CD4-positive, CD25-positive, alpha-beta regulatory T cell (primary cell): ENCODE data around the gene LOXL3. TPM values are rescaled to one million over a fixed set of nuclear protein-coding genes. Genes with fewer than 3 reads are reported as not detected.

Source experiments
- ATAC-seq, 2 donors: fragments of 150-1000 bp; cut with Tn5 transposase; one replicate each; pipeline ENCODE4 v1.10.0; 2021; ENCODE audit warnings: low read depth in 2 of 2, moderate number of reproducible peaks in 2 of 2, moderate library complexity in 1 of 2
- DNase-seq, 3 donors: peaks; one replicate each; pipeline versions ENCODE4 v3.0.0 to v3.0.0-alpha.2; 2012 to 2022; ENCODE audit warnings: mixed read lengths in 1 of 3
- H3K27ac ChIP-seq: one replicate; pipeline ENCODE4 v1.7.0; 2013; ENCODE audit warnings: mild to moderate bottlenecking, low read length; ENCODE audit not compliant: insufficient read depth, poor library complexity, severe bottlenecking
- H3K27me3 ChIP-seq: one replicate; pipeline ENCODE4 v1.7.0; 2013; ENCODE audit warnings: low read length; ENCODE audit not compliant: control insufficient read depth, insufficient read depth
- H3K36me3 ChIP-seq: one replicate; pipeline ENCODE4 v1.7.0; 2013; ENCODE audit warnings: mild to moderate bottlenecking, low read length, moderate library complexity; ENCODE audit not compliant: control insufficient read depth, insufficient read depth
- H3K4me1 ChIP-seq: 2 replicates; pipeline ENCODE4 v1.7.0; 2013; ENCODE audit warnings: mild to moderate bottlenecking, low read length; ENCODE audit not compliant: insufficient read depth, control insufficient read depth, poor library complexity, severe bottlenecking
- H3K4me3 ChIP-seq: one replicate; pipeline ENCODE4 v1.7.0; 2013; ENCODE audit warnings: low read depth, mild to moderate bottlenecking, low read length, moderate library complexity
- H3K9me3 ChIP-seq, 2 experiments: 1 replicate in 1 of 2; 2 replicates in 1 of 2; pipeline ENCODE4 v1.7.0; 2013; ENCODE audit warnings: low read length in 2 of 2, mild to moderate bottlenecking in 1 of 2, moderate library complexity in 1 of 2; ENCODE audit not compliant: control insufficient read depth in 2 of 2
- H3K27ac Mint-ChIP-seq, 3 donors: one replicate each; pipeline ENCODE4 v1.8.0; 2020 to 2022; ENCODE audit warnings: mild to moderate bottlenecking in 3 of 3, mixed read lengths in 3 of 3, moderate library complexity in 2 of 3
- H3K27me3 Mint-ChIP-seq: one replicate; pipeline ENCODE4 v1.8.0; 2022; ENCODE audit warnings: mild to moderate bottlenecking, mixed read lengths
- H3K36me3 Mint-ChIP-seq: one replicate; pipeline ENCODE4 v1.8.0; 2020; ENCODE audit warnings: mixed read lengths
- H3K4me1 Mint-ChIP-seq, 4 donors: one replicate each; pipeline ENCODE4 v1.8.0; 2020 to 2022; ENCODE audit warnings: mixed read lengths in 4 of 4, mild to moderate bottlenecking in 1 of 4
- H3K4me3 Mint-ChIP-seq, 4 donors: one replicate each; pipeline ENCODE4 v1.8.0; 2020 to 2022; ENCODE audit warnings: mild to moderate bottlenecking in 4 of 4, mixed read lengths in 4 of 4, moderate library complexity in 3 of 4
- H3K9me3 Mint-ChIP-seq, 7 donors: one replicate each; pipeline ENCODE4 v1.8.0; 2020 to 2022; ENCODE audit warnings: mixed read lengths in 7 of 7, mild to moderate bottlenecking in 3 of 7, moderate library complexity in 2 of 7
- polyA plus RNA-seq, 4 donors: library from polyadenylated mRNA; unstranded; fragments of 300-500 nt; fragmentation: Illumina TruSeq; gene quantifications; one replicate each; pipeline ENCODE4 v1.2.3, GENCODE V29; 2021
- total RNA-seq: library from RNA; stranded (reverse); gene quantifications from one replicate; pipeline ENCODE4 v1.2.3, GENCODE V29; 2022

Gene LOXL3
- total and polyA plus RNA-seq, 5 donors from 2014 or later, result 0.09 to 1.1 TPM; not detected in 3

DNA sequence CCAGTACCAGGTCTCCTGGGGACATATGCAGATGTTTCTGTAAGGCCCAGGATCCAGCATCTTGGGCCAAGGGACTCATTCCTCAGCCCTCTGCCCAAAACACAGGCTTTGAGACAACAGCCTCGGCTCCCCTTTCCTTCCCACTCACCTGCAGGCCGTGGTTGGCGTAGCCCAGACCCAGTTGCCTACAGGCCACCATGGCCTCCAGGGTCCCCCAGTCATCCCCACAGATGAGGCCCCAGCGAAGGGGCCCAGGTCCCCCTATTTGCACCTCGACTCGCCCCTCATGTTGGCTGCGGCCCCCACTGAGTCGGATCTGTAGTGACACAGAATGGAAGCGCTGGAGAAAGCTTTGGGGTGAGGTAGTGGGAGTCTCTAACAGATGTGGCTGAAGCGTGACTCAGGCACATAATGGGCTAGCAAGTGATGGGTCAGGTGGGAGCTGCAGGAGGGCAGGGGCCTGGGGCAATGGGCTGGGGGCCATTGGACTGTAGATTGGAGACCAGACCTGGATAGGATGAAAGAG is 18.2 kb downstream of the LOXL3 start:
- Mint-ChIP-seq H3K9me3 (no peaks in the 10 kb centered on the region), H3K27me3 (peaks cover 13% of the 10 kb centered on the region), H3K4me1 (peaks cover 7 to 19% (median 16%) of the 10 kb centered on the region in 4 donors), H3K4me3 (no peak overlapping the region), H3K27ac (no peak overlapping the region), H3K36me3 (peaks cover 10% of the 10 kb centered on the region)
- H3K9me3 ChIP-seq, result no peaks in the 10 kb centered on the region
- no peak for ATAC-seq
- H3K36me3 ChIP-seq, result no peaks in the 10 kb centered on the region
- DNase-seq, result no peak
- H3K27me3 ChIP-seq, result peaks cover 19% of the 10 kb centered on the region
- no peak overlapping the region for H3K4me3 ChIP-seq
- H3K4me1 ChIP-seq, result peaks cover 13% of the 10 kb centered on the region
- no peak overlapping the region for H3K27ac ChIP-seq

DNA sequence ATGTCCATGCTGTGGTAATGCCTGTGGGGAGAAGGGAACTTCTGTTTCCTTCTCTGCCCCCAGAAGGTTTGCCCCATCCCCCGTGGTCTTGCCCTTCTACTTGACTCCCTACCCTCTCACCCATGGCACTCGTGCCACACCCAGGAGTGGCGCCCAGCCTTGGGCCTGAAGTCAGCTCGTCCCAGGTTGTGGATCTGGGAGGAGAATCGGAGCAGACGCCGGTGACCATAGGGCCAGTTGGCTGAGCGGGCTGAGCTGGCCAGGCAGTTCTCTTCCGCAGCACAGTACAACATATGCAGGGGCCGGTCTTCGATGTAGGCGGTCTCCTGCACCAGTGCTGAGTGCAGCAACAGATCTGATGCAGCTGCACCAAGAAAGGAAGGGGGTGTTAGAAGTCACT is 19.3 kb downstream of the LOXL3 start:
- H3K4me3 Mint-ChIP-seq, result no peak overlapping the region
- DNase-seq, result no peak
- no peaks in the 10 kb centered on the region for H3K9me3 ChIP-seq

GRCh38 chr2:74533464-74533863 is 20.3 kb downstream of the LOXL3 start:
- Histone ChIP-seq H3K4me3 (no peak overlapping the region), H3K9me3 (no peaks in the 10 kb centered on the region), H3K27ac (no peak overlapping the region), H3K27me3 (peaks cover 11% of the 10 kb centered on the region), H3K4me1 (peaks cover 27% of the 10 kb centered on the region), H3K36me3 (no peaks in the 10 kb centered on the region)
- Mint-ChIP-seq H3K27ac (no peak overlapping the region), H3K4me3 (no peak overlapping the region), H3K9me3 (no peaks in the 10 kb centered on the region), H3K36me3 (peaks cover 10% of the 10 kb centered on the region), H3K27me3 (peaks cover 7% of the 10 kb centered on the region), H3K4me1 (peaks cover 7 to 28% (median 23%) of the 10 kb centered on the region in 4 donors)
- ATAC-seq (no peak), DNase-seq (no peak)

More for the DNA sequence above, 19.3 kb downstream of the LOXL3 start:
- Histone ChIP-seq H3K36me3 (no peaks in the 10 kb centered on the region), H3K27me3 (peaks cover 14% of the 10 kb centered on the region), H3K4me1 (peaks cover 19% of the 10 kb centered on the region), H3K27ac (no peak overlapping the region), H3K4me3 (no peak overlapping the region)
- peaks cover 13% of the 10 kb centered on the region for H3K27me3 Mint-ChIP-seq
- H3K36me3 Mint-ChIP-seq, result peaks cover 10% of the 10 kb centered on the region
- no peaks in the 10 kb centered on the region for H3K9me3 Mint-ChIP-seq
- no peak for ATAC-seq
- no peak overlapping the region for H3K27ac Mint-ChIP-seq
- H3K4me1 Mint-ChIP-seq, result peaks cover 7 to 20% (median 16%) of the 10 kb centered on the region in 4 donors

GRCh38 chr2:74532222-74532621 is 21.5 kb downstream of the LOXL3 start:
- Histone ChIP-seq H3K27me3 (peaks cover 2% of the 10 kb centered on the region), H3K4me1 (peaks cover 27% of the 10 kb centered on the region), H3K36me3 (peaks cover 10% of the 10 kb centered on the region), H3K9me3 (no peaks in the 10 kb centered on the region), H3K27ac (no peak overlapping the region), H3K4me3 (no peak overlapping the region)
- H3K27me3 Mint-ChIP-seq, result no peaks in the 10 kb centered on the region
- H3K9me3 Mint-ChIP-seq, result no peaks in the 10 kb centered on the region
- H3K27ac Mint-ChIP-seq, result peak overlapping the region; percentile 17 to 67 (median 49)
- H3K4me3 Mint-ChIP-seq, result peak overlapping the region; percentile 72 to 96 (median 80)
- H3K4me1 Mint-ChIP-seq, result peaks cover 7 to 39% (median 27%) of the 10 kb centered on the region in 4 donors
- DNase-seq (peak in 2 of 3 donors; percentile 55 to 79), ATAC-seq (no peak)
- peaks cover 22% of the 10 kb centered on the region for H3K36me3 Mint-ChIP-seq

DNA sequence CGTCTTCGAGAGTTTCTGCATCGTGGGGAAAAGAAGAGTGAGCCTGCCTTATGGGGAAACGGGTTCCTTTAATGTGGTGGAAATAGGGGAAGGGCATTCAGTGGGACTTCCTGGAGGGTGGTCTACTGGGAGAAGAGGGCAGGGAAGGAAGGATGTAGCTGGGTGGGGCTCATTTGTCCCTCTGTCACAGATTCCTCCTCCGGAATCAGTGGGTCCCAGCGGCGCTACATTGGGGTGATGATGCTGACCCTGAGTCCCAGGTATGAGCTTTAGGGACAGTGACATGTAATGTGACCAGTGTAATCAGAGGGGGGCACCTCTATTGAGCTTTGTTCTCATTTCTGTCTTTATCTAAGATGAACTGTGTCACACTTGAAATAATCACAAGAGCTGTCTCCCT is 22.1 kb downstream of the LOXL3 start:
- peaks cover 27% of the 10 kb centered on the region for H3K36me3 Mint-ChIP-seq

GRCh38 chr2:74530239-74531187 is 23.2 kb downstream of the LOXL3 start:
- Mint-ChIP-seq H3K36me3 (peaks cover 37% of the 10 kb centered on the region), H3K4me3 (peak overlapping the region; percentile 87 to 96 (median 94)), H3K27me3 (no peaks in the 10 kb centered on the region), H3K9me3 (no peaks in the 10 kb centered on the region), H3K27ac (peak overlapping the region; percentile 89 to 95 (median 94)), H3K4me1 (peaks cover 7 to 51% (median 30%) of the 10 kb centered on the region in 4 donors)
- DNase-seq (peak; percentile 31 to 60 (median 34)), ATAC-seq (peak; percentile 5 to 7)
- peak overlapping the region; percentile 89 for H3K27ac ChIP-seq
- H3K27me3 ChIP-seq, result no peaks in the 10 kb centered on the region
- H3K9me3 ChIP-seq, result no peaks in the 10 kb centered on the region
- peaks cover 27% of the 10 kb centered on the region for H3K4me1 ChIP-seq
- peak overlapping the region; percentile 75 for H3K4me3 ChIP-seq
- peaks cover 23% of the 10 kb centered on the region for H3K36me3 ChIP-seq

More for the DNA sequence above, 22.1 kb downstream of the LOXL3 start:
- DNase-seq (no peak), ATAC-seq (no peak)
- H3K4me1 Mint-ChIP-seq, result peaks cover 7 to 45% (median 27%) of the 10 kb centered on the region in 4 donors
- no peaks in the 10 kb centered on the region for H3K27me3 Mint-ChIP-seq
- H3K4me3 ChIP-seq, result peak overlapping the region; percentile 75
- H3K4me3 Mint-ChIP-seq, result peak overlapping the region; percentile 54 to 96 (median 90)
- H3K27ac ChIP-seq, result no peak overlapping the region
- no peaks in the 10 kb centered on the region for H3K9me3 ChIP-seq
- peak overlapping the region in 2 of 3 donors; percentile 17 to 49 for H3K27ac Mint-ChIP-seq
- H3K36me3 ChIP-seq, result peaks cover 16% of the 10 kb centered on the region
- peaks cover 27% of the 10 kb centered on the region for H3K4me1 ChIP-seq
- H3K9me3 Mint-ChIP-seq, result no peaks in the 10 kb centered on the region
- H3K27me3 ChIP-seq, result no peaks in the 10 kb centered on the region

- no peaks in the 10 kb centered on the region for H3K27me3 ChIP-seq
- H3K4me1 ChIP-seq, result peaks cover 27% of the 10 kb centered on the region
- Mint-ChIP-seq H3K36me3 (peaks cover 37% of the 10 kb centered on the region), H3K27ac (peak within 1 kb of the TSS; percentile 92 to 95 (median 94)), H3K4me1 (peaks cover 7 to 51% (median 30%) of the 10 kb centered on the region in 4 donors), H3K27me3 (no peaks in the 10 kb centered on the region), H3K9me3 (no peaks in the 10 kb centered on the region), H3K4me3 (peak within 1 kb of the TSS; percentile 87 to 96 (median 94))
- peaks cover 23% of the 10 kb centered on the region for H3K36me3 ChIP-seq
- ATAC-seq, result peak; percentile 91 to 92
- DNase-seq, result peak; percentile 78 to 98 (median 88)
- peak within 1 kb of the TSS; percentile 75 for H3K4me3 ChIP-seq
- H3K9me3 ChIP-seq, result no peaks in the 10 kb centered on the region
- H3K27ac ChIP-seq, result peak within 1 kb of the TSS; percentile 89
Measured at GRCh38 chr2:74529357-74530238, 24.1 kb downstream of the LOXL3 start, which contains the start of the genes AUP1 and HTRA2. TSS of gene AUP1 (minus strand) at chr2:74529706. CDS start at chr2:74529629, 77 bp downstream. TSS of gene HTRA2 (plus strand) at chr2:74529933. CDS start at chr2:74530007, 74 bp downstream.
